Upper lobe of left lung (tissue), 6 donors: ENCODE results near the gene NPBWR2. TPM values are rescaled to one million over a fixed set of nuclear protein-coding genes. Genes with fewer than 3 reads are reported as not detected.

Source experiments
- ATAC-seq, 2 donors: fragments of 200-7000 bp; cut with Tn5 transposase; one replicate each; pipeline ENCODE4 v1.9.1; 2022; ENCODE audit warnings: mild to moderate bottlenecking in 2 of 2, moderate library complexity in 2 of 2; ENCODE audit not compliant: low FRiP score in 2 of 2
- DNase-seq, 2 donors: peaks; one replicate each; pipeline ENCODE4 v3.0.0-alpha.2; 2019 to 2020
- H3K27ac ChIP-seq, 4 donors: fragments of 200-600 bp; sonication (generic); one replicate each; pipeline ENCODE4 v1.5.1; 2016 to 2019
- H3K27me3 ChIP-seq, 4 donors: fragments of 200-600 bp; sonication (generic); one replicate each; pipeline ENCODE4 v1.5.1; 2017 to 2019
- H3K36me3 ChIP-seq, 4 donors: fragments of 200-600 bp; sonication (generic); one replicate each; pipeline ENCODE4 v1.5.1; 2016 to 2019
- H3K4me1 ChIP-seq, 4 donors: fragments of 200-600 bp; sonication (generic); one replicate each; pipeline ENCODE4 v1.5.1; 2018 to 2019
- H3K4me3 ChIP-seq, 4 donors: fragments of 200-600 bp; sonication (generic); one replicate each; pipeline ENCODE4 v1.5.1; 2017 to 2019; ENCODE audit warnings: mild to moderate bottlenecking in 2 of 4, moderate library complexity in 1 of 4
- H3K9me3 ChIP-seq, 4 donors: fragments of 200-600 bp; sonication (generic); one replicate each; pipeline ENCODE4 v1.5.1; 2018 to 2019
- EP300 ChIP-seq, 4 donors: sonication (generic); formaldehyde crosslinking; IDR thresholded peaks; one replicate each; pipeline ENCODE4 v1.5.1; 2017; ENCODE audit warnings: antibody characterized with exemption in 4 of 4, control low read depth in 2 of 4
- POLR2A ChIP-seq, 4 donors: fragments of 450-650 bp; IDR thresholded peaks; one replicate each; pipeline ENCODE4 v1.5.1; 2016 to 2017; ENCODE audit warnings: antibody characterized with exemption in 4 of 4, mild to moderate bottlenecking in 2 of 4
- POLR2AphosphoS5 ChIP-seq, 2 donors: sonication (generic); formaldehyde crosslinking; IDR thresholded peaks; one replicate each; pipeline ENCODE4 v1.5.1; 2017; ENCODE audit warnings: antibody characterized with exemption in 2 of 2
- WGBS, 2 donors: methylation state at CpG; one replicate each; pipeline ENCODE4 v1.1.5; 2017 to 2018; 5-methylcytosine and 5-hydroxymethylcytosine counted together
- total RNA-seq, 6 donors: library from RNA; depleted of rRNA in 4 of 6; stranded (reverse); fragments of >200 nt in 4 of 6; gene quantifications; one replicate each; pipeline versions ENCODE4 v1.1.0 to v1.2.1, GENCODE V29; 2016 to 2021
- TF ChIP-seq, protein P1 (sequence below), 6 experiments: fragments of 450-650 bp in 4 of 6; fragments of 200-600 bp in 2 of 6; sonication (generic) in 2 of 6; IDR thresholded peaks; one replicate each; pipeline ENCODE4 v1.5.1; 2016 to 2019; ENCODE audit warnings: antibody characterized with exemption in 6 of 6
- donor health status: DM: no; HTN: no; CAD: no; lungs with moderate emphysema.
- donor health status: DM: no; HTN: yes; CAD: no; lungs with severe emphysema.

The NPBWR2 gene
- total RNA-seq, 6 donors from 2014 or later: not detected

DNA sequence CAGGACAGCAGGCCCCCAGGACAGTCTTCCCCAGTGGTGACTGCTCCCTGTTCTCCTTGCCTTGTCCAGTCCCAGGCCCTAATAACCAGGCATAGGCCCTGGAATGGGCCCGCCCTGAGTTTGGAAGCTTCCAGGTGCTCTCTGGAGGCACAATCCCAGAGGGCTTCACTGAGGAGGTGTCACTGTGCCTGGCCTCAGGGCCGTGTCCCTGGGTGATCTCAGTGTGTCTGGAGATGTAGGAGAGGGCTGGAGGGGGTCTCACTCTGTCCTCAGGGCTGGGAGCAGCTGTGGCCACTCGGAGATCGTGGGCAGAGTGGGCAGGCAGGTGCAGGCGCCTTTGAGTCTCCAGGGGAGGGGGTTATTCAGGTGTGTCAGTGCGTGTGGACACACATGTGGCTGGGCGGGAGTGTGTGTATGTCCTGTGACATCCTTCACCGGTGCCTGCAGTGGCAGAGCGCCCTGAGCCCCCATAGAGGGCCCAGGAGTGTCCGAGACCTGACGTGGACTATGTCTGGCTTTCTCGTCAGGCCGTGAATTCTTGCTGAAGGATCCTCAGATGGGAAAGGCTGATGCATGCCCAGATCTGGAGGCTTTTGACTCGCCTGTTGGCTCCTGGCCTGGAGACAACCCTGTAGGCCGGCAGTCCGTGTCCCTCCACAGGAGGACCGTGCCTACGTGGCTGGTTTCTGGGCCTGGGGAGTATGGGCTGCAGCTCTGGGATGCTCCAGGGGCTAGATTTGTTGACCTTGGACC, 5.5 kb upstream of the NPBWR2 start:
- DNase-seq (peak in 1 of 2 donors; percentile 17), ATAC-seq (no peak)
- no peaks in the 10 kb centered on the region for H3K27me3 ChIP-seq
- no peaks in the 10 kb centered on the region for H3K4me1 ChIP-seq
- H3K36me3 ChIP-seq: no peaks in the 10 kb centered on the region
- H3K4me3 ChIP-seq: no peak overlapping the region
- H3K9me3 ChIP-seq: no peaks in the 10 kb centered on the region
- 85 to 86% methylated on average over 1 to 18 of the region's 18 CpGs for WGBS, 2 donors
- H3K27ac ChIP-seq: no peak overlapping the region
- TF ChIP-seq POLR2A (IDR thresholded peaks at IDR 0.05) (no peak), POLR2AphosphoS5 (IDR thresholded peaks at IDR 0.05) (no peak), EP300 (IDR thresholded peaks at IDR 0.05) (no peak)
- TF ChIP-seq, protein P1, sequence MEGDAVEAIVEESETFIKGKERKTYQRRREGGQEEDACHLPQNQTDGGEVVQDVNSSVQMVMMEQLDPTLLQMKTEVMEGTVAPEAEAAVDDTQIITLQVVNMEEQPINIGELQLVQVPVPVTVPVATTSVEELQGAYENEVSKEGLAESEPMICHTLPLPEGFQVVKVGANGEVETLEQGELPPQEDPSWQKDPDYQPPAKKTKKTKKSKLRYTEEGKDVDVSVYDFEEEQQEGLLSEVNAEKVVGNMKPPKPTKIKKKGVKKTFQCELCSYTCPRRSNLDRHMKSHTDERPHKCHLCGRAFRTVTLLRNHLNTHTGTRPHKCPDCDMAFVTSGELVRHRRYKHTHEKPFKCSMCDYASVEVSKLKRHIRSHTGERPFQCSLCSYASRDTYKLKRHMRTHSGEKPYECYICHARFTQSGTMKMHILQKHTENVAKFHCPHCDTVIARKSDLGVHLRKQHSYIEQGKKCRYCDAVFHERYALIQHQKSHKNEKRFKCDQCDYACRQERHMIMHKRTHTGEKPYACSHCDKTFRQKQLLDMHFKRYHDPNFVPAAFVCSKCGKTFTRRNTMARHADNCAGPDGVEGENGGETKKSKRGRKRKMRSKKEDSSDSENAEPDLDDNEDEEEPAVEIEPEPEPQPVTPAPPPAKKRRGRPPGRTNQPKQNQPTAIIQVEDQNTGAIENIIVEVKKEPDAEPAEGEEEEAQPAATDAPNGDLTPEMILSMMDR (IDR thresholded peaks at IDR 0.05): no peak

DNA sequence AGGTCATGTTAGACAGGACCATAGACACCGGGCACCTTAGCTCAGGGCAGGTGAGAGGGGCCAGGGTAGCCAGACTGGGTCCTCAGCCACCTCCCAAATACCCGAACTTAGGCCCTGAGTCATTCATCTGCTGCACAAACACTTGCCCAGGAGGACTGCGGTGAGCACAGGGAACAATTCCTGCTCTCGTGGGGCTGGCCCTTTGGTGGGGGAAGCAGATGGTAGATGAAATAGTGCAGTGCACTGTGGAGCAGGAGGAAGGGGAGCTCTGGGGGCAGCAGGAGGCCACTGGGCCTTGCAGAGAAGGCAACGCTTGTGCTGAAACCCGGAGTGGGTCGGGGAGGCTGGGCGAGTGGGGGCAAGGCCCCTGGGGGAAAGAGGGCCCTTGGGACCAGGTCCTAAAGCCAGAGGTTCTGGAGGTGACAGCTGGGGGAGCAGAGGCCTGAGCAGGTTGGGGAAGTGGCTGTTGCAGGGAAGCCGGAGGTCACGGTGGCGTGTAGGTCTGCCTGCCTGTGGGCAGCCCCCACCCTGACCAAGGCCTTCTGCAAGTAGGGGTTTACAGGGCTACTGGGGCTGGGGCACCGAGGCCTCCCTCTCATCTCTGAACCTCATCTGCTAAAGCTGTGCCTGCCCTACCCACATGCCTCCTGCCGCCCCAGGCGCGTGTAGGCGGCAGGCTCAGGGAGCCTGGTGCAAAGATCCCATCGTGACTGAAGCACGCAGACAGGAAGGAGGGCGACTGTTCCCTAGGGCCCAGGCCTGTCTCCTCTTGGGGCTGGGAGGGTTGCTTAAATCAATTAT, 4.7 kb upstream of the NPBWR2 start:
- no peaks in the 10 kb centered on the region for H3K9me3 ChIP-seq
- no peak overlapping the region for H3K27ac ChIP-seq
- H3K4me3 ChIP-seq: no peak overlapping the region
- H3K4me1 ChIP-seq: no peaks in the 10 kb centered on the region
- H3K27me3 ChIP-seq: no peaks in the 10 kb centered on the region
- DNase-seq (peak in 1 of 2 donors; percentile 10), ATAC-seq (no peak)
- H3K36me3 ChIP-seq: no peaks in the 10 kb centered on the region
- 62 to 74% methylated on average over 17 to 19 of the region's 19 CpGs for WGBS, 2 donors
- no peak for TF ChIP-seq EP300 (IDR thresholded peaks at IDR 0.05)
- no peak for TF ChIP-seq POLR2A (IDR thresholded peaks at IDR 0.05)
- no peak for TF ChIP-seq POLR2AphosphoS5 (IDR thresholded peaks at IDR 0.05)
- TF ChIP-seq, protein P1 (IDR thresholded peaks at IDR 0.05): no peak

DNA sequence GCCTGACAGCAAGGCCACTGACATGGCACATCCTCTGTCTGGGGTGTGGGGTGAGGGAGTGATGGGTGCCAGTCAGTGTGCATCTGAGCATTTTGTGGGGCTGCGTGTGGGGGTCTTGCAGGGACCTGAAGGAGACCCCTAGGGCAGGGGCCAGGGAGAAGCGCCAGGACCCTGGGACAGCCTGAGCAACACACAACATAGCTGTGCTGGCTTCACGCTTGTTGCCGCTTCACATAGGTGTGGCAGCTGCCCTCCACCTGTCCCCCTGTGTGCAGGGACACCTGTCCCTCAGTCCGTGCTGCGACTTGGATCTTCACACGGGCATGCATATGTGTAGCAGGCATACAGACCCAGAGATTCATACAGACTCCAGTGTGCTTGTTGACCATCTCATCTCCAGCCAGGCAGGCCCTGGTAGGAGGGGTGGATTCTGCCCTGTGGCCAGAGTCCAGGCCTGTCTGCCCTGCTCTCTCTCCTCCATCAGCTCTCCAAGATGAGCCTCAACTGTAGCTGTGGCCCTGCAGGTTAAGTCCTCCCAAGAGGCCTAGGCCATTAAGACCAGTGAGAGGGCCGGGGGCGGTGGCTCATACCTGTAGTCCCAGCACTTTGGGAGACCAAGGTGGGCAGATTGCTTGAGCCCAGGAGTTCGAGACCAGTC, 3.2 kb upstream of the NPBWR2 start:
- peak in 1 of 2 donors; percentile 11 for DNase-seq
- Histone ChIP-seq H3K4me3 (no peak overlapping the region), H3K9me3 (no peaks in the 10 kb centered on the region), H3K36me3 (no peaks in the 10 kb centered on the region), H3K4me1 (no peaks in the 10 kb centered on the region), H3K27me3 (no peaks in the 10 kb centered on the region), H3K27ac (no peak overlapping the region)
- TF ChIP-seq POLR2A (IDR thresholded peaks at IDR 0.05) (no peak), EP300 (IDR thresholded peaks at IDR 0.05) (no peak), POLR2AphosphoS5 (IDR thresholded peaks at IDR 0.05) (no peak)
- TF ChIP-seq, protein P1 (IDR thresholded peaks at IDR 0.05): no peak
- WGBS, 2 donors: 87 to 88% methylated on average over 8 to 10 of the region's 10 CpGs
- no peak for ATAC-seq

DNA sequence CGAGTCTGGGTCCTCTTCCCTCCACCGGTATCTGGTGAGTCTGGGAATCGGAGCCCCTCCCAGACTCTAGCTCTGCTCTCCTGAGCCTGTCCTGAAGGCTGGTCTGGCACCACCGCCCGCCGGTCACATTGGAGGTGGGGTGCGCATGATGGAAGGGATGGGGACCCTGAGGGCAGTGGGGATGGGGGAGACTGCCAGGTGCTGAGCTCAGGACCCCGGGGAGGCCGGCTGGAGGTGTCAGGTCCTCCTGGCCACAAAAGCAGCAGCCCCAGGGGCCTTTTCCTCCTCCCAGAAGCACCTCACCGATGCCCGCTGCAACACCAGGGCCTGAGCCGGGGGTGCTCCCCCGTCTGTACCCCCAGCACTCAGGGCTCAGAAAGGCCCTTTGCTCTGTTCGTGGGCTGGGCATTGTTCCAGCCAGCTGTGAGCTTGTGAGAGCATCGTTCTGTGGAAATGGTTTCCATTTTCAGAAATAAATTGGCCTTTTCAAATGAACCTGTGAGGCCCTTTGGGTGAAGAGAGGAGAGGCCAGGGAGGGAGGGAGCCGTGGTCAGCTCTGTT, 2.5 kb upstream of the NPBWR2 start:
- DNase-seq (peak in 1 of 2 donors; percentile 2), ATAC-seq (no peak)
- TF ChIP-seq POLR2A (IDR thresholded peaks at IDR 0.05) (no peak), POLR2AphosphoS5 (IDR thresholded peaks at IDR 0.05) (no peak), EP300 (IDR thresholded peaks at IDR 0.05) (no peak)
- TF ChIP-seq, protein P1 (IDR thresholded peaks at IDR 0.05): no peak
- Histone ChIP-seq H3K9me3 (no peaks in the 10 kb centered on the region), H3K4me1 (no peaks in the 10 kb centered on the region), H3K27me3 (no peaks in the 10 kb centered on the region), H3K36me3 (no peaks in the 10 kb centered on the region), H3K27ac (no peak overlapping the region), H3K4me3 (no peak overlapping the region)
- 68 to 77% methylated on average over 6 to 16 of the region's 16 CpGs for WGBS, 2 donors
